Hepatocyte (in vitro differentiated cells): ENCODE measurements around the gene KIF20A. TPM values are rescaled to one million over a fixed set of nuclear protein-coding genes. Genes with fewer than 3 reads are reported as not detected.
"Not testable (repeated sequence)": the region's sequence is repeated elsewhere in the genome, so short reads cannot be mapped to it uniquely, and the experiment has no call there.

Experiments
- DNase-seq: peaks from one replicate; pipeline ENCODE4 v3.0.0-alpha.2; 2016; ENCODE audit warnings: low spot score
- H2AFZ ChIP-seq: fragments of 200-600 bp; sonication (generic); 2 replicates; pipeline ENCODE4 v1.6.0; 2016; ENCODE audit warnings: antibody characterized with exemption, mild to moderate bottlenecking
- H3K27ac ChIP-seq: fragments of 200-600 bp; sonication (generic); 2 replicates; pipeline ENCODE4 v1.5.1; 2016; ENCODE audit warnings: mild to moderate bottlenecking
- H3K27me3 ChIP-seq: fragments of 200-600 bp; sonication (generic); 2 replicates; pipeline ENCODE4 v1.6.1; 2016
- H3K36me3 ChIP-seq: fragments of 200-600 bp; sonication (generic); replicated peaks from 2 replicates; pipeline ENCODE4 v1.5.1; 2016; ENCODE audit warnings: low read depth; ENCODE audit not compliant: insufficient read depth
- H3K4me1 ChIP-seq: fragments of 200-600 bp; sonication (generic); 2 replicates; pipeline ENCODE4 v1.5.1; 2016; ENCODE audit warnings: mild to moderate bottlenecking, moderate library complexity; ENCODE audit not compliant: insufficient read depth
- H3K4me2 ChIP-seq: fragments of 200-600 bp; sonication (generic); 2 replicates; pipeline ENCODE4 v1.6.0; 2016
- H3K4me3 ChIP-seq: fragments of 200-600 bp; sonication (generic); 2 replicates; pipeline ENCODE4 v1.5.1; 2016; ENCODE audit warnings: mild to moderate bottlenecking
- H3K79me2 ChIP-seq: fragments of 200-600 bp; sonication (generic); 2 replicates; pipeline ENCODE4 v1.6.0; 2017; ENCODE audit warnings: mild to moderate bottlenecking
- H3K9me2 ChIP-seq: fragments of 200-600 bp; sonication (generic); replicated peaks from 2 replicates; pipeline ENCODE4 v1.6.0; 2017; ENCODE audit warnings: mild to moderate bottlenecking; ENCODE audit not compliant: insufficient read depth
- H3K9me3 ChIP-seq: fragments of 200-600 bp; sonication (generic); 2 replicates; pipeline ENCODE4 v1.5.1; 2016; ENCODE audit warnings: low read depth, mild to moderate bottlenecking
- H4K20me1 ChIP-seq: fragments of 200-600 bp; sonication (generic); 2 replicates; pipeline ENCODE4 v1.6.0; 2016; ENCODE audit warnings: mild to moderate bottlenecking; ENCODE audit not compliant: insufficient read depth, poor library complexity, severe bottlenecking
- CTCF ChIP-seq: fragments of 200-600 bp; sonication (generic); IDR thresholded peaks from 2 replicates; pipeline ENCODE4 v1.5.1; 2016; ENCODE audit warnings: antibody characterized with exemption, mild to moderate bottlenecking; ENCODE audit not compliant: poor library complexity
- EZH2 ChIP-seq: fragments of 200-600 bp; sonication (generic); IDR thresholded peaks from 2 replicates; pipeline ENCODE4 v1.6.1; 2016; ENCODE audit warnings: antibody characterized with exemption, mild to moderate bottlenecking, borderline replicate concordance
- EZH2phosphoT487 ChIP-seq: fragments of 200-600 bp; sonication (generic); IDR thresholded peaks from one replicate; pipeline ENCODE4 v1.6.1; 2018; ENCODE audit warnings: antibody characterized with exemption, mild to moderate bottlenecking, low read depth, moderate library complexity; ENCODE audit not compliant: unreplicated experiment, severe bottlenecking
- WGBS: methylation state at CpG from one replicate; pipeline ENCODE4 v1.1.6; 2016; ENCODE audit warnings: low lambda C conversion rate; ENCODE audit errors: missing lambda C conversion rate; 5-methylcytosine and 5-hydroxymethylcytosine counted together
- polyA plus RNA-seq: library from polyadenylated mRNA; unstranded; fragments of >200 nt; fragmentation: Nextera tagmentation; extraction: Ambion mirVana; gene quantifications from 2 replicates; pipeline ENCODE4 v1.2.1, GENCODE V29; 2016
- total RNA-seq: library from RNA; depleted of rRNA; stranded (reverse); fragments of >200 nt; gene quantifications from 2 replicates; pipeline ENCODE4 v1.2.3, GENCODE V29; 2014

Gene KIF20A
- total and polyA plus RNA-seq, 2 experiments from 2014 or later = 9.0 to 12.3 TPM

GRCh38 chr5:138182808-138183207, 3.9 kb downstream of the KIF20A start:
- Histone ChIP-seq H3K36me3 (no peaks in the 10 kb centered on the region), H4K20me1 (no peaks in the 10 kb centered on the region), H3K4me1 (peaks cover 5% of the 10 kb centered on the region), H2AFZ (no peak overlapping the region), H3K9me3 (no peaks in the 10 kb centered on the region), H3K27ac (no peak overlapping the region), H3K4me3 (no peak overlapping the region), H3K27me3 (no peaks in the 10 kb centered on the region), H3K79me2 (peaks cover 17% of the 10 kb centered on the region), H3K4me2 (no peak overlapping the region), H3K9me2 (no peaks in the 10 kb centered on the region)
- no peak for DNase-seq
- TF ChIP-seq CTCF = no peak
- no peak for TF ChIP-seq EZH2
- TF ChIP-seq EZH2phosphoT487 = no peak
- 94% methylated on average over 6 of the region's 6 CpGs for WGBS

GRCh38 chr5:138186002-138186447, 7.1 kb downstream of the KIF20A start:
- DNase-seq = no peak
- Histone ChIP-seq H3K4me2 (no peak overlapping the region), H3K9me3 (no peaks in the 10 kb centered on the region), H3K27me3 (no peaks in the 10 kb centered on the region), H3K36me3 (no peaks in the 10 kb centered on the region), H3K79me2 (peaks cover 3% of the 10 kb centered on the region), H4K20me1 (no peaks in the 10 kb centered on the region), H2AFZ (no peak overlapping the region), H3K27ac (no peak overlapping the region), H3K9me2 (no peaks in the 10 kb centered on the region), H3K4me3 (no peak overlapping the region), H3K4me1 (no peaks in the 10 kb centered on the region)
- WGBS = 95% methylated on average over 2 of the region's 2 CpGs
- TF ChIP-seq EZH2phosphoT487 (no peak), CTCF (no peak), EZH2 (no peak)

- WGBS = 84% methylated on average over 3 of the region's 3 CpGs
- H3K79me2 ChIP-seq = no peaks in the 10 kb centered on the region
- no peak for TF ChIP-seq EZH2phosphoT487
- no peak overlapping the region for H3K4me2 ChIP-seq
- H4K20me1 ChIP-seq = no peaks in the 10 kb centered on the region
- H3K36me3 ChIP-seq = no peaks in the 10 kb centered on the region
- no peaks in the 10 kb centered on the region for H3K27me3 ChIP-seq
- H3K4me3 ChIP-seq = no peak overlapping the region
- H3K9me3 ChIP-seq = no peaks in the 10 kb centered on the region
- no peaks in the 10 kb centered on the region for H3K4me1 ChIP-seq
- H3K27ac ChIP-seq = no peak overlapping the region
- no peak for DNase-seq
- no peaks in the 10 kb centered on the region for H3K9me2 ChIP-seq
- H2AFZ ChIP-seq = no peak overlapping the region
Measured at GRCh38 chr5:138188626-138189025, 9.7 kb downstream of the KIF20A start.

GRCh38 chr5:138192826-138193225, 13.9 kb downstream of the KIF20A start:
- no peaks in the 10 kb centered on the region for H3K9me3 ChIP-seq
- H3K4me1 ChIP-seq = no peaks in the 10 kb centered on the region
- no peaks in the 10 kb centered on the region for H3K27me3 ChIP-seq
- no peak for DNase-seq
- H3K27ac ChIP-seq = no peak overlapping the region
- H3K4me3 ChIP-seq = no peak overlapping the region
- no peak overlapping the region for H3K4me2 ChIP-seq
- H3K9me2 ChIP-seq = no peaks in the 10 kb centered on the region
- no peaks in the 10 kb centered on the region for H3K36me3 ChIP-seq
- no peaks in the 10 kb centered on the region for H4K20me1 ChIP-seq
- 97% methylated on average over 3 of the region's 3 CpGs for WGBS
- no peak overlapping the region for H2AFZ ChIP-seq
- H3K79me2 ChIP-seq = no peaks in the 10 kb centered on the region
- TF ChIP-seq EZH2 (no peak), EZH2phosphoT487 (no peak), CTCF (no peak)

GRCh38 chr5:138193859-138194258, 14.9 kb downstream of the KIF20A start:
- not testable (repeated sequence) for H3K4me1 ChIP-seq, H3K36me3 ChIP-seq, H4K20me1 ChIP-seq, DNase-seq, H3K27me3 ChIP-seq, H3K9me3 ChIP-seq, H3K4me2 ChIP-seq, H2AFZ ChIP-seq, H3K79me2 ChIP-seq, H3K27ac ChIP-seq, H3K9me2 ChIP-seq, H3K4me3 ChIP-seq
- WGBS = 93% methylated on average over 8 of the region's 8 CpGs
